IMR-90 (cell line): Measurements from ENCODE around the gene GAS7. TPM values are rescaled to one million over a fixed set of nuclear protein-coding genes. Genes with fewer than 3 reads are reported as not detected.

Experiments
- ATAC-seq: fragments of 200-7000 bp; cut with Tn5 transposase; 2 replicates; pipeline ENCODE4 v1.9.1; 2020; ENCODE audit warnings: low read depth, mild to moderate bottlenecking, moderate library complexity
- BruUV-seq: library from RNA; stranded (reverse); fragments of 400-500 nt; replicated peaks from 2 replicates; lab custom pipeline; 2021; lab: Mats Ljungman, UMichigan
- CTCF ChIA-PET: fragments of 300-600 bp; formaldehyde crosslinking; extraction: SDS; loops from one replicate; lab custom pipeline; 2021; ENCODE audit warnings: antibody characterized with exemption; lab: Yijun Ruan, JAX
- POLR2A ChIA-PET: fragments of 300-600 bp; sonication (Branson Sonifier 250); formaldehyde crosslinking; loops from one replicate; lab custom pipeline; 2022; ENCODE audit warnings: antibody characterized with exemption; ENCODE audit not compliant: unreplicated experiment; lab: Charles Lee
- DNase-seq: peaks from one replicate; pipeline ENCODE4 v3.0.0; 2013
- H2AFZ ChIP-seq: replicated peaks from 2 replicates; pipeline ENCODE3; 2013; ENCODE audit warnings: low read length, mild to moderate bottlenecking; ENCODE audit not compliant: poor library complexity
- H2AK5ac ChIP-seq: 2 replicates; pipeline ENCODE4 v1.6.1; 2013; ENCODE audit warnings: low read depth, low read length, inconsistent platforms
- H2AK9ac ChIP-seq: replicated peaks from 2 replicates; pipeline ENCODE3; 2013; ENCODE audit warnings: mild to moderate bottlenecking, low read depth, low read length, moderate library complexity; ENCODE audit not compliant: poor library complexity
- H2BK120ac ChIP-seq: 2 replicates; pipeline ENCODE4 v1.6.1; 2013; ENCODE audit warnings: low read depth, low read length, inconsistent platforms
- H2BK15ac ChIP-seq: 3 replicates; pipeline ENCODE4 v1.6.1; 2013; ENCODE audit warnings: low read depth, low read length, inconsistent platforms
- H2BK20ac ChIP-seq: 2 replicates; pipeline ENCODE4 v1.6.1; 2013; ENCODE audit warnings: low read depth, mild to moderate bottlenecking, inconsistent platforms, low read length, moderate library complexity
- H2BK5ac ChIP-seq: 2 replicates; pipeline ENCODE4 v1.6.1; 2013; ENCODE audit warnings: mild to moderate bottlenecking, low read depth, low read length, inconsistent platforms; ENCODE audit not compliant: poor library complexity, severe bottlenecking
- H3K14ac ChIP-seq: replicated peaks from 2 replicates; pipeline ENCODE4 v1.6.1; 2013; ENCODE audit warnings: low read depth, low read length, inconsistent platforms
- H3K18ac ChIP-seq: 2 replicates; pipeline ENCODE4 v1.6.1; 2013; ENCODE audit warnings: low read depth, low read length, control low read depth
- H3K23ac ChIP-seq: 2 replicates; pipeline ENCODE4 v1.6.1; 2013; ENCODE audit warnings: low read depth, low read length, inconsistent platforms
- H3K27ac ChIP-seq: 2 replicates; pipeline ENCODE4 v1.5.1; 2013; ENCODE audit warnings: mild to moderate bottlenecking, control low read depth, low read length; ENCODE audit not compliant: insufficient read depth
- H3K27me3 ChIP-seq: 2 replicates; pipeline ENCODE4 v1.6.1; 2013; ENCODE audit warnings: low read length; ENCODE audit not compliant: control insufficient read depth, insufficient read depth
- H3K36me3 ChIP-seq: 2 replicates; pipeline ENCODE4 v1.6.1; 2013; ENCODE audit warnings: low read length, mixed read lengths; ENCODE audit not compliant: control insufficient read depth, insufficient read depth
- H3K4ac ChIP-seq: 2 replicates; pipeline ENCODE4 v1.6.1; 2013; ENCODE audit warnings: low read depth, low read length, inconsistent platforms
- H3K4me1 ChIP-seq: 2 replicates; pipeline ENCODE4 v1.6.1; 2013; ENCODE audit warnings: low read length, mixed read lengths; ENCODE audit not compliant: control insufficient read depth, insufficient read depth
- H3K4me2 ChIP-seq: 2 replicates; pipeline ENCODE4 v1.6.1; 2013; ENCODE audit warnings: low read depth, mild to moderate bottlenecking, control low read depth, low read length, moderate library complexity
- H3K4me3 ChIP-seq: 2 replicates; pipeline ENCODE4 v1.5.1; 2013; ENCODE audit warnings: low read depth, mild to moderate bottlenecking, control low read depth, low read length, moderate library complexity; ENCODE audit not compliant: insufficient read depth
- H3K56ac ChIP-seq: 2 replicates; pipeline ENCODE4 v1.6.1; 2013; ENCODE audit warnings: low read length, inconsistent platforms; ENCODE audit not compliant: insufficient read depth; ENCODE audit errors: extremely low read depth
- H3K79me1 ChIP-seq, 2 experiments: 2 replicates each; pipeline ENCODE4 v1.6.1; 2013; ENCODE audit warnings: low read length in 2 of 2, inconsistent platforms in 1 of 2, low read depth in 1 of 2
- H3K9ac ChIP-seq: 2 replicates; pipeline ENCODE4 v1.6.1; 2013; ENCODE audit warnings: low read depth, low read length, control low read depth
- H3K9me1 ChIP-seq: 2 replicates; pipeline ENCODE4 v1.6.1; 2013; ENCODE audit warnings: low read length, inconsistent platforms; ENCODE audit not compliant: insufficient read depth
- H3K9me3 ChIP-seq: 2 replicates; pipeline ENCODE4 v1.6.1; 2013; ENCODE audit warnings: low read length; ENCODE audit not compliant: control insufficient read depth, insufficient read depth
- H4K20me1 ChIP-seq: 2 replicates; pipeline ENCODE4 v1.6.1; 2013; ENCODE audit warnings: low read length, inconsistent platforms; ENCODE audit not compliant: insufficient read depth
- H4K5ac ChIP-seq: 2 replicates; pipeline ENCODE4 v1.6.1; 2013; ENCODE audit warnings: mild to moderate bottlenecking, low read depth, low read length, control low read depth
- H4K8ac ChIP-seq, 2 experiments: 2 replicates each; pipeline ENCODE4 v1.6.1; 2013; ENCODE audit warnings: low read depth in 2 of 2, low read length in 2 of 2, control low read depth in 1 of 2, inconsistent platforms in 1 of 2
- H4K91ac ChIP-seq: 2 replicates; pipeline ENCODE4 v1.6.1; 2013; ENCODE audit warnings: low read depth, low read length, inconsistent platforms; ENCODE audit not compliant: insufficient read depth
- CHD1 ChIP-seq: IDR thresholded peaks from 2 replicates; pipeline ENCODE4 v1.6.1; 2012; ENCODE audit warnings: low read depth, low read length, improper control_type of control experiment
- ELK1 ChIP-seq: fragments of 150-350 bp; IDR thresholded peaks from 2 replicates; pipeline ENCODE4 v1.6.1; 2016; ENCODE audit warnings: low read depth, mild to moderate bottlenecking, low read length, moderate library complexity, borderline replicate concordance
- MAZ ChIP-seq: IDR thresholded peaks from 2 replicates; pipeline ENCODE4 v1.6.1; 2012; ENCODE audit warnings: low read depth, mild to moderate bottlenecking, low read length, improper control_type of control experiment, moderate library complexity, borderline replicate concordance
- MXI1 ChIP-seq: IDR thresholded peaks from 2 replicates; pipeline ENCODE4 v1.6.1; 2012; ENCODE audit warnings: low read depth, mild to moderate bottlenecking, low read length, moderate library complexity, borderline replicate concordance
- NFE2L2 ChIP-seq: fragments of 150-350 bp; IDR thresholded peaks from 2 replicates; pipeline ENCODE4 v1.6.1; 2016; ENCODE audit warnings: low read depth, mild to moderate bottlenecking, low read length
- POLR2A ChIP-seq: IDR thresholded peaks from 2 replicates; pipeline ENCODE4 v1.6.1; 2012; ENCODE audit warnings: mild to moderate bottlenecking, low read depth, low read length
- RAD21 ChIP-seq: IDR thresholded peaks from 2 replicates; pipeline ENCODE4 v1.6.1; 2012; ENCODE audit warnings: low read length, improper control_type of control experiment
- RCOR1 ChIP-seq: IDR thresholded peaks from 2 replicates; pipeline ENCODE4 v1.6.1; 2012; ENCODE audit warnings: mild to moderate bottlenecking, low read length, improper control_type of control experiment; ENCODE audit not compliant: insufficient replicate concordance
- RFX5 ChIP-seq: IDR thresholded peaks from 2 replicates; pipeline ENCODE4 v1.8.0; 2012; ENCODE audit warnings: low read depth, mild to moderate bottlenecking, low read length, moderate library complexity
- SMC3 ChIP-seq: fragments of 150-350 bp; IDR thresholded peaks from 2 replicates; pipeline ENCODE4 v1.6.1; 2016; ENCODE audit warnings: low read depth, mild to moderate bottlenecking, antibody characterized with exemption, low read length, moderate library complexity
- WGBS, 2 experiments: methylation state at CpG; one replicate each; pipeline versions ENCODE4 v1.1.5 to v1.1.7; 2013; ENCODE audit warnings: missing lambda C conversion rate in 2 of 2; ENCODE audit not compliant: insufficient read length in 1 of 2; ENCODE audit errors: extremely low coverage in 2 of 2; 5-methylcytosine and 5-hydroxymethylcytosine counted together
- dilution Hi-C: fragments of 300-500 bp; cut with HindIII; formaldehyde crosslinking; loops from one replicate; pipeline ENCODE4 v1.14.3; 2018; ENCODE audit warnings: low sequenced_read_pairs; ENCODE audit not compliant: unreplicated experiment
- in situ Hi-C: fragments of 300-500 bp; cut with MboI; formaldehyde crosslinking; loops from 3 replicates; pipeline ENCODE4 v1.14.3; 2019; ENCODE audit warnings: low sequenced_read_pairs, inconsistent platforms, mixed read lengths
- intact Hi-C: fragments of 100-400 bp; cut with micrococcal nuclease; formaldehyde crosslinking; loops from 2 replicates; pipeline ENCODE4 v1.10.0; 2022
- polyA plus RNA-seq, 3 experiments: library from polyadenylated mRNA; depleted of rRNA; stranded (reverse); fragments of >200 nt; gene quantifications; 2 replicates each; pipeline ENCODE4 v1.2.3, GENCODE V29; 2012; ENCODE audit warnings: low replicate concordance in 1 of 3
- total RNA-seq: library from RNA; depleted of rRNA; stranded (reverse); fragments of >200 nt; gene quantifications from 2 replicates; pipeline ENCODE4 v1.2.3, GENCODE V29; 2012
- TF ChIP-seq, protein P1 (sequence below): fragments of 150-350 bp; IDR thresholded peaks from 2 replicates; pipeline ENCODE4 v1.6.1; 2017; ENCODE audit warnings: mild to moderate bottlenecking, antibody characterized with exemption, low read length, low read depth
- TF ChIP-seq, protein P2 (sequence below): conservative IDR thresholded peaks from 2 replicates; pipeline ENCODE4 v1.5.1; 2012; ENCODE audit warnings: mild to moderate bottlenecking, low read depth, low read length, improper control_type of control experiment

GAS7 gene
- total and polyA plus RNA-seq, 2 of the 4 experiments (the other 2 are of a cell fraction): 4.6 to 5.0 TPM

DNA sequence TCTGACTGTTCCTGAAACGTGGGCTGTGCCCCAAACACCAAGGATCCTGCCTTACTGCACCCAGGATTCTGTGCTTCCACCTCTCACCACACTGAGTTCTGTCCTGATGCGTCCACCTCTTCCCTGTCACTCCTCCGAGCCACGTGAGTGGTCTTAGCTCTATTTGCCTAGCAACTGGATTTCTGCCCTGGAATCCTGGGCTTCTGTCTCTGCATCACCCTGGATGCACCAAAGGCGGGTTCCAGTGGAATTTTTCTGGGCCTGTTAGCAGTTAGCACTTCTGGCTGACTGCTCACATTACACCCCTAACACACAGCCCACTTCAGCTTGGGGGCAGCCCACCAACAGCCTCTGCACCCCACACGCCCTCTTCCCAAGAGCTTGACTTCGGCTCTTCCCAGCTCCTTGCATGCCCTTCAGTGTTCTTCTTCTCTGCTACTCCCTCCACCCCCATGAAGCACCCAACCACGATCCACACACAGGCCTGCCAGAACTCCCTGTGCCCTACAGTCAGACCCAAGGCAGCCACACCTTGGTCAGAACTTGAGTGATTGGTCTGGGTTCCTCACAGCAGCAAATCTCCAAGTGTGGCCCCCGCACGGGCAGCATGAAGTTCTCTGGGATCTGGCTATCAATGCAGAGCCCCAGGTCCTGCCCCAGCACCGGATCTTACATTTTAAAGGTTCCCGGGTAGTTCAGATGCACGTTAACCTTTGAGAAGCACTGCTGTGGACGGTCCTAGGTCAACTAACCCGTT lies 163.5 kb downstream of the GAS7 start:
- no peak overlapping the region for H3K9ac ChIP-seq
- no peak overlapping the region for H3K4me3 ChIP-seq
- dilution Hi-C loops (no loop called here), intact Hi-C loops (no loop called here), in situ Hi-C loops (no loop called here)
- H4K20me1 ChIP-seq: no peaks in the 10 kb centered on the region
- H3K36me3 ChIP-seq: no peaks in the 10 kb centered on the region
- H3K4ac ChIP-seq: no peak overlapping the region
- H3K18ac ChIP-seq: no peak overlapping the region
- POLR2A ChIA-PET: no interaction called here
- ATAC-seq (no peak), DNase-seq (no peak)
- H3K4me2 ChIP-seq: no peak overlapping the region
- H3K79me1 ChIP-seq: no peaks in the 10 kb centered on the region
- CTCF ChIA-PET: no interaction called here
- H3K27me3 ChIP-seq: no peaks in the 10 kb centered on the region
- no peak overlapping the region for H3K14ac ChIP-seq
- no peak overlapping the region for H2AK5ac ChIP-seq
- H3K9me1 ChIP-seq: no peaks in the 10 kb centered on the region
- H3K4me1 ChIP-seq: peaks cover 2% of the 10 kb centered on the region
- H2BK120ac ChIP-seq: no peak overlapping the region
- no peak overlapping the region for H4K5ac ChIP-seq
- H2BK20ac ChIP-seq: no peak overlapping the region
- H2BK5ac ChIP-seq: no peak overlapping the region
- 84% methylated on average over 8 of the region's 15 CpGs; no CpG with 5 or more reads in 1 of the 2 experiments for WGBS, 2 experiments
- no TSS peak for BruUV-seq
- no peak overlapping the region for H4K91ac ChIP-seq
- no peak overlapping the region for H4K8ac ChIP-seq
- no peak overlapping the region for H3K27ac ChIP-seq
- H2AK9ac ChIP-seq: no peak overlapping the region
- H3K56ac ChIP-seq: no peak overlapping the region
- TF ChIP-seq, protein P1, sequence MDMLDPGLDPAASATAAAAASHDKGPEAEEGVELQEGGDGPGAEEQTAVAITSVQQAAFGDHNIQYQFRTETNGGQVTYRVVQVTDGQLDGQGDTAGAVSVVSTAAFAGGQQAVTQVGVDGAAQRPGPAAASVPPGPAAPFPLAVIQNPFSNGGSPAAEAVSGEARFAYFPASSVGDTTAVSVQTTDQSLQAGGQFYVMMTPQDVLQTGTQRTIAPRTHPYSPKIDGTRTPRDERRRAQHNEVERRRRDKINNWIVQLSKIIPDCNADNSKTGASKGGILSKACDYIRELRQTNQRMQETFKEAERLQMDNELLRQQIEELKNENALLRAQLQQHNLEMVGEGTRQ: no peak
- TF ChIP-seq CHD1: no peak
- TF ChIP-seq RAD21: no peak
- no peak for TF ChIP-seq RFX5
- TF ChIP-seq SMC3: no peak
- TF ChIP-seq NFE2L2: no peak
- TF ChIP-seq ELK1: no peak
- no peak for TF ChIP-seq MXI1
- TF ChIP-seq POLR2A: no peak
- TF ChIP-seq, protein P2, sequence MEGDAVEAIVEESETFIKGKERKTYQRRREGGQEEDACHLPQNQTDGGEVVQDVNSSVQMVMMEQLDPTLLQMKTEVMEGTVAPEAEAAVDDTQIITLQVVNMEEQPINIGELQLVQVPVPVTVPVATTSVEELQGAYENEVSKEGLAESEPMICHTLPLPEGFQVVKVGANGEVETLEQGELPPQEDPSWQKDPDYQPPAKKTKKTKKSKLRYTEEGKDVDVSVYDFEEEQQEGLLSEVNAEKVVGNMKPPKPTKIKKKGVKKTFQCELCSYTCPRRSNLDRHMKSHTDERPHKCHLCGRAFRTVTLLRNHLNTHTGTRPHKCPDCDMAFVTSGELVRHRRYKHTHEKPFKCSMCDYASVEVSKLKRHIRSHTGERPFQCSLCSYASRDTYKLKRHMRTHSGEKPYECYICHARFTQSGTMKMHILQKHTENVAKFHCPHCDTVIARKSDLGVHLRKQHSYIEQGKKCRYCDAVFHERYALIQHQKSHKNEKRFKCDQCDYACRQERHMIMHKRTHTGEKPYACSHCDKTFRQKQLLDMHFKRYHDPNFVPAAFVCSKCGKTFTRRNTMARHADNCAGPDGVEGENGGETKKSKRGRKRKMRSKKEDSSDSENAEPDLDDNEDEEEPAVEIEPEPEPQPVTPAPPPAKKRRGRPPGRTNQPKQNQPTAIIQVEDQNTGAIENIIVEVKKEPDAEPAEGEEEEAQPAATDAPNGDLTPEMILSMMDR: no peak
- no peak for TF ChIP-seq RCOR1
- no peak for TF ChIP-seq MAZ
- H3K9me3 ChIP-seq: no peaks in the 10 kb centered on the region
- H2BK15ac ChIP-seq: no peak overlapping the region
- no peak overlapping the region for H2AFZ ChIP-seq
- no peak overlapping the region for H3K23ac ChIP-seq
